HG03045 (cell line): ENCODE results near the gene KRT32.

Experiments
- ATAC-seq: cut with Tn5 transposase; IDR thresholded peaks from one replicate; pipeline ENCODE4 v1.9.1; 2021; ENCODE audit warnings: mild to moderate bottlenecking, moderate library complexity; ENCODE audit not compliant: unreplicated experiment

The KRT32 gene

DNA sequence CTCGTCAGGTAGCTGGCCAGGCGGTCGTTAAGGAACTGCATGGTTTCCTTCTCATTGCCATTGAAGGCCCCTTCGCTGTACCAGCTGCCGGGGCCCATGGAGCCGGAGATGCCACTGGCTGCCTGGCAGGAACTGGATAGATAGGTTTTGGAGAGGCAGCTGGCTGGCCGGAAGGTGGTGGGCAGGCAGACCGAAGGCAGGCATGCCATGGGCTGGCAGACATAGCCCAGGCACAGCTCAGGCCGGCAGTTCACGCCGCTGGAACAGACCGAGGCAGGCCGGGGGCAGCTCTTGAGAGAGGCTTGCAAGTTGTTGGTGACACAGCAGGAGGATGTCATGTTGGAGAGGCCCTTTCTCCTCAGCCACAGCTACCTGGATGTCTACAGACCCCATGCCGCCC, at the start of gene KRT32:
Gene KRT32 (minus strand): TSS at position 399 of the 400 bp plus-strand sequence. CDS start 61 bp downstream, at position 338.
- no peak for ATAC-seq

DNA sequence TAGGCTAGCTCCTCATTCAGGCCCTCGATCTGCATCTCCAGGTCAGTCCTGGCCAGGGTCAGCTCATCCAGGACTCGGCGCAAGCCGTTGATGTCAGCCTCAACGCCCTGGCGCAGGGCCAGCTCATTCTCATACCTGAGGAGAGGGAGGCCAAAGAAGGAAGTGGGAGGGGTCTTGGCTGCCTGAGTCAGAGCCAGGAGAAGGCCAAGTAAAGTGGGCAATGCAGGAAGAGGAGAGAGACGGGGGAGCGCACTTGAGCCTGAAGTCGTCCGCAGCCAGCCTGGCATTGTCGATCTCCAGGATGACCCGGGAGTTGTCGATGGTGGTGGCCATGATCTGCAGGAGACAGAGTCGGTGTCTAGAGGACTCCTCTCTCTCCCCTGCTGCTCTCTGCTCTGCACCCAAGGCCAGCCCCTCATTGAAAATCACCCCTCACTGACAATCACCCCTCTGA, 49.7 kb upstream of the KRT32 start:
- no peak for ATAC-seq

DNA sequence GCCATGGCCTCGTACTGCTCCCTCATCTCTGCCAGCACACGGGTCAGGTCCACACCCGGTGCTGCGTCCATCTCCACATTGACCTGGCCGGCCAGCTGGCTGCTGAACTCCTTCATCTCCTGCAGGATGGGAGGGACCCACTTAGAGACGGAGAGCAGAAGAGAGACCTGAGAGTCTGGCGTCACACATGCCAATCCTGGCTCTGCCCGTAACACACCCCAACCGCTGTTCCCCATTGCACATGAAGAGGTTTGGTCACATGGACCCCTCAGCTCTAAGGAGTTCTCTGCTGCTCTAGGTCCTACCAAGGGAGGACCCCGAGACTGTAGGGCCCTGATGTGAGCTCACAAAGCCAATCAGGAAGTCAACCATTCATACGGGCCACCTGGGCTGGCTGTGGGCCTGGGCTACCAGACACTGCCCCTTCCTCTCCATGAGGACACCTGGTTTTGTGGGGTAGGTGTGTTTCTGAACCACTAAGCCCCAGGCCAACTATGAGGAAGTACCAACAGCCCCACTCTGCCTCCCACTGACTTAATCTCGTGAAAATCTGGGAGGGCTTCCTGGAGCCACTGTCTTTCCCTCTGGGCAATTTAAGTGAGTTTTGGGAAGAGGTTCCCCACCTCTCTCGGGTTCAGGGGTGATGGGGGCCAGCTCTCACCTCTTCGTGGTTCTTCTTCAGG, 49.1 kb upstream of the KRT32 start:
- ATAC-seq: no peak

DNA sequence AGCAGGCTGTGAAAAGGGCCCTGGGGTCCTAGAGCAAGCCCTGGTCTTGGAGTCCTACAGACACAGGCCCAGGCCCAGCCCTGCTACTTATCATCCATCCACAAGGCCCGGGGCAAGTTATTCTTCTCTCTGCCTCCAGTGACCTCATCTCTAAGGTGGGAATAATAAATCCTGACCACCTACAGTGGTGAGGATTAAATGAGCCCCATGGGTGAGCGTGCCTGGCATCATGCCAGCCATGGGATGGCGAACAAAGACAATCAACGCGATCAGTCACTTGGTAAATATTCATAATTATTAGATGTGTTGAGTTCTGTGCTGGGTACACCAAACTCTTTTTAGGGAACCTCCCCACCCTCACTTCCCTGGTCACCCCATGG, 46.0 kb upstream of the KRT32 start:
- no peak for ATAC-seq

DNA sequence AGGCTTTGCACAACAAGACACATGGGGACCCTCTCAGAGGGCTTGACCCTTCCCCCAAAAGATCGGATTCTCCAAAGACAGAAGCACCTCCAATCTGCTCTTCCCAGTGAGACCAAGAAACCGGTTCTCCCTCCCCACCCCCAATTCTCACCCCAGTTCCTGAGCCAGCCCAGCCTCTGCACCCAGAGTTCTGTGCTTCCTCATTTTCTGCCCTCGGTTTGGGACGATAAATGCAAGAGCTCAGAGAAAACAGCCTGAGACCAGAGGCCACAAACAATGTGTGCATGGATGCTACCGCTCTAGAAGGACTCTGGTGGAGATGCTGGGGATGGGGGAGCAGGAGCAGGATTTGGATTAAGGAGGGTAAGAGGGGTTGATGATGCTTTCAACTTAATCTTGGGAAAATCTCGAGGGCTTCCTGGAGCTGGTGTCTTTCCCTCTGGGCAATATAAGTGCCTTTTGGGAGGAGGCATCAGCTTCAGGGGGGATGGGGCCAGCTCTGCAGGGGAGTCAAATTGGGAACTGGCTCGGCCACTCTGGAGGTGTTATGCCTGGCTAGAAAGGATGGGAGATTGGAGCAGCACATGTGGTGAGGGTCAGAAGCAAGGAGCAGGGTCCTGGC, 45.5 kb upstream of the KRT32 start:
- ATAC-seq: no peak

DNA sequence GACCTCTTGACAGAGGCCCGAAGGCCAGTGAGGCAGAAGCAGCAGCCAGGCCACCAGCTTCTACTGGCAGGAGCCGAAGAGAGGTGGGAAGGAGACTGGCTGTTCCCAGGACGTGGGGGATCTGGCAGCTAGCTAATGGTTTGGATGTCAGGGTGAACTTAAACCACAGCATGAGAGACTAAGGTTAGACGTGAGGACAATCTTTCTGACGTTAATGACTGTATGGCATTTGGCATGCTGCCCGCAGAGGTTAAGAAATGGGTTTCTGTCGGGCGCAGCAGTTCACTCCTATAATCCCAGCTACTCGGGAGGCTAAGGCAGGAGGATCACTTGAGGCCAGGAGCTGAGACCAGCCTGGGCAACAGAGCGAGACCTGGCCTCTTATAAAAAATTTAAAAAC, 44.5 kb upstream of the KRT32 start:
- ATAC-seq: no peak

DNA sequence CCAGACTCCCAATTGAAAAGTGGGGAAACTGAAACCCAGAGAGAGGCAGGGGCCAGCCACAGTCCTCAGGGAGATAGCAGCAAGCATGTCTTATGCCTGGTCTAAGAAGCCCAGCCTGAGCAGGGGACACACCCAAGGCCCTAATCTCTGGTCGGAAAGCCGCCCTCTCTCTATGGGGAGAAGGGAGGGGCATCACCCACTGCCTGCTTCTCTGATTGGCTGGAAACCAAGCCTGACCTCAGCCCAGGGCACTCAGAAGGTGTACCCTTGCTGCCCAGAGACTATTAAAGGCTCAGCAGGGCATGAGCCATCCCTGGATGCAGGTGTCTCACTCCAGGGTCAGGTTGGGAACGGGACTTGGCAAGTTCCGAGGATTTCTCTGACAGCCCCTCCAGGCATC, 43.9 kb upstream of the KRT32 start:
- no peak for ATAC-seq

DNA sequence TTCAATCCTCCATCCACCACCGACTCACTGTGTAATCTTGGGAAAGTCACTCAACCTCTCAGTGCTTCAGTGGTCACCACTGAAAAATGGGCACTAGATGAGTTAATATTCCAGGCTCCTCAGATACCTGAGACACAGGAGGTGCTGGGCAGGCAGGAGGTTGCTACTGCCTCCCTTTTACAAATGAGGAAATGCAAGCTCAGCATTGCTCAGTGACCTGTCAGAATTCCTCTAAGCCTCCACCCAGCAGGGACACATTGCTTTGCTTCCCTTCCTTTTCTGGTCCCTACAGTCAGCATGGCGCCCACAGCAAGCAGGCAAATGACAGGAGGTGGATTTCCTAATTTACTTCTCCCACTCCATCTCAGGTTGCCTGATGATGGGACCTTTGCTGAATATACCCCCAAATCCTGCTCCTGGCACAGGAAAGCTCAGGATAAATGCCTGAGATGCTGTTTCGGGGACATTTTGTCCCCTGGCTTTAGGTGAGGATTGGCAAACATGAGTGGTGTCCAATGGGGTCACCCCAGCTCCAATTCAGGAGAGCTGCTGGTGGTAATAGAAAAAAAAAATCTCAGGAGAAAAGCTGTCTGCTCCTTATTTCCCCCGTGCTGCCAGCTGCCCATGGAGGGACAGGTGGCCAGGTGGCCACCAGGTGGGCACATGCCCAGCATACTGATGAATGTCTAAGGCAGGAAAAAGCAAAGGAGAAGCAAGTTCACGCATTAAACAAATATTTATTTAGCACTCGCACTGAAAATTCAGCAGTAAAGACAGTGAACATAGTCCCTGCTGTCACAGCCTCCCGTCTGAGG, 43.3 kb upstream of the KRT32 start:
- no peak for ATAC-seq

DNA sequence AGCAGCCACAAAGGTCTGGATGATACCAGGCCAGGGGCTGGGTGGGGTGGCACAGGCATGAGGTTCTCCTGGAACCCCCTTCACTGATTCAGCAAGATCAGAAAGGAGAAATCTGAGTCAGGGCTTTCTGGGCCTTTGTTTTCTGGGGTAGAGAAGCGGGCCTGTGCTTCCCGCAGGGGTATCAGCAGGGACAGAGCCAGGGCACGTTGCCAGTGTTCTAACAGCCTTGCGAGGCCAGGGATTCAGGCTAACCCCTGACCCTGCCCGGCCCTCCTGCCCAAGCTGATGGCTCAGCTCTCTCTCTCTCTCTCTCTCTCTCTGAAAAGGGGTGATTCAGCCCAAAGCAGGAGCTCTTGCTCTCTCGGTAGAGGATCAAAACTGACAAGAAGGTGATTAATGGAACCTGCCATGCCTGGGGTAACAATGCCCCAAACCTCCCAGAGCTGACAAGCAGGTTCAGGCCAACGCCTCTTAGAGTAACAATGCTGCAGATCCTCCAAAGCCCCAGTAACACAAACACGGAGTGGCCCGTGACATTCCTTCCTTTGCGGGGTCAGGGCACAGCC, 40.2 kb upstream of the KRT32 start:
- ATAC-seq: no peak

DNA sequence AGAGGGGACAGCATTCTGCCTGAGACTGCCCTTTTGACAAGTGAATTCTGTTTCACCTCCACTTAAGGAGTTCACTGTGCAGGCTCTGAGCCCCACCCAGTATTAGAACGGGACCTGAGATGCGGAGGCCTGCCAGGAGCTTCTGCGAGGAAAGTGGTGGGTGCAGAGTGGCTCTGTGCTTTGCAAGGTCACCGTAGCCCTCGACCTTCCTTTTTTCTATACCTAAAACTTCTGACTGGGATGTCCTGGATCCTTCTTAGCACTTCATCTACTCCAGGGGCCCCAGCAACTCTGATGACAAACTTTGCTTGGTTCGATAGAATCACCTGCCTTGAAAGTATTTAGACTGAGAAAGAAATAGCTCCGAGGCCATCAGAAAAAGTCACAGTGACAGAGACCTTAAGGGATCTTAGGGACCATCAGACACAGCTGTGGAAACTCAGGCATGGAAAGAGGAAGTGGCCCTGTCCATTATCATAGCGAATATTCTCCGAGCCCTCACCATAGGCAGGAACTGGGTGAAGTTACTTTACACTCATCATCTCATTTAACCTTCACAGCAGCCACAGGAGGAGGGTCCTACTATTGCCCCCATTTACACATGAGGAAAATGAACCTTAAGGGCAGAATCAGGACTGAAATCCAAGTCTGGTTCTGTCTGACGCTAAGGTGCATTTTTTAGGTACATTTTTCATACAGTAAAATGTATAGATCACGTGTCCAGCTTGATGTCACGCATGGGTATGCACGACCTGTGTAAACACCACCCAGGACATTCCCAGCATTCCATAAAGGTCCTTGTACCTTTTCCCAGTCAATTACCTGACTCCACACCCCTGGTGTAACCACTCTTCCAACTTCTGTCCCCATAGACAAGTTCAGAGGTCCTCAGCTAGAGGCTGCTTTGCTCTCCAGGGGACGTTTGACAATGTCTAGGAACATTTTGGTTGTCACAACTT, 38.9 kb upstream of the KRT32 start:
- no peak for ATAC-seq

DNA sequence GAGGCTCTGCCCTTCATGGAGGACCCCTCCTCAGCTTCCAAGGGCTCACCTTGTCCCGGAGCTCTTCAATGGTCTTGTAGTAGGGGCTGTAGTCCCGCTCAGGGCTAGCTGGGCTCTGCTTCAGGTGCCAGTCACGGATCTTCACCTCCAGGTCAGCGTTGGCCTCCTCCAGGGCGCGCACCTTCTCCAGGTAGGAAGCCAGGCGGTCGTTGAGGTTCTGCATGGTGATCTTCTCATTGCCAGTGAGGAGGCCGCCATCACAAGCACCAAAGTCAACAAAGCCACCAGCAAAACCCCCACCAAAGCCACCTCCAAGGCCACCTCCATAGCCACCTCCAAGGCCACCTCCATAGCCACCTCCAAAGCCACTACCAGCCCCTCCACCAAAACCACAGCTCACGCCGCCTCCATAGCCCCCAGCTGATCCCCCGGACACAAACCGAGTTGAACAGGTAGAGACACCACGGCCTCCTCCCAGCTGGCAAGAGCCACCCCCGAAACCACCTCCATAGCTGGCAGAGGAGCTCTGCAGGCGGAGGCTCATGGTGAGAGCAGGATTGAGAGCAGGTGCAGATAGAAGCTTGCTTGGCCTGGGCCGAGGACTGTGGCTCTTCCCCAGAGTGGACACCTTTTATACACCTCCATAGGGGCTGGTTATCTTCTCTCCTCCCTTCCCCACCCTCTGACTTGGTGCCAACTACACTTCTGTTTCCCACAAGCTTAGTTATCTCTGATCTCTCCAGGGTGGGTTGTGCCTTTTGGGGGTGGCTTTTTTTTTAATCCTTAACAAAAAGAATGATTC, 38.0 kb upstream of the KRT32 start, which contains the start of gene KRT13:
Gene KRT13 (minus strand): TSS at position 606 of the 802 bp plus-strand sequence. CDS start 62 bp downstream, at position 544.
- no peak for ATAC-seq

DNA sequence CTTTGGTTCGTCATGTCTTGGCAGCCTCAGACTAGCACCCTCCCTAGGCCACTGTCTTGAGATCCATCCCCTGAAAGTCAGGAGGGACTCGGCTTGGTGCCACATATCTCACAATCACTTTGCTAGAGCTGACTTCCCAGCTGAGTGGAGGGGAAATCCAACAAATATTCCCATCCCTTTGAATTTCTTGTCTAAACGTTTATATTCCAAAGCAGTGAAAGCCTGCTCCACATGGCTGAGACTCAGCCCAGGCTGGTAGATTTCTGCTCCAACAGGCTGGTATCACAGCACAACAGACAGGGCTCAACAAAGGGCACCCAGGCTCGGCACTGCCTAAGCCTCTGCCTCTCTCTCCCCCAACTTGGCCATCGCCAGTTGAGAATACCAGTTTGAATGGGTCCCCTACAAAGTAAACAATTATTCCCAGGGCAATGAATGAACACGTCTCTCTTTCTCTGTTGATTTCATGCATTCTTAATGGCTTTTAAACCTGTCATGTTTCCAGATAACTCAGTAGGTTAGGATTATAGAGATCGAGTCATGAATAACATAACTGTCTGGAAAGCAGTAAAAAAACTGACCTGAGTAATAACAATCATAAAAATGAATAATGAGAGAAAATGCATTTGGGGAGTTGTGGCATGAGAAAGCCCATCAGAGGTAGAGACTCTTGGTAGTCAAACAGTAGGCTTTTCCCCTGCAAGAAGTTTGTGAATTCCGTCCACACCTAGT, 37.2 kb upstream of the KRT32 start:
- no peak for ATAC-seq

DNA sequence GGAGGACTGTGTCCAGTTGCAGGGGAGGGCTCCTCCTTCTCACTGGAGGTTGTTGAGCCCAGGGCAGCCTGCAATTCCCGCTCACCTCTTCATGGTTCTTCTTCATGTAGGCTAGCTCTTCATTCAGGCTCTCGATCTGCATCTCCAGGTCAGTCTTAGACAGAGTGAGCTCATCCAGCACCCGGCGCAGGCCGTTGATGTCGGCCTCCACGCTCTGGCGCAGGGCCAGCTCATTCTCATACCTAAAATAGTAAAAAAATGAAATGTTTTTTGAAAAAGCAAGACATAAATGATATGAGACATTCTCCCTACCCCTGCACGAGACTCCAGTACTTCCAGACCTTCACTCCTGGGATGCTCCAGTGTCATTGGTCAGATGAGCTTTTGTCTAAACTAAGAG, 36.0 kb upstream of the KRT32 start:
- ATAC-seq: no peak

DNA sequence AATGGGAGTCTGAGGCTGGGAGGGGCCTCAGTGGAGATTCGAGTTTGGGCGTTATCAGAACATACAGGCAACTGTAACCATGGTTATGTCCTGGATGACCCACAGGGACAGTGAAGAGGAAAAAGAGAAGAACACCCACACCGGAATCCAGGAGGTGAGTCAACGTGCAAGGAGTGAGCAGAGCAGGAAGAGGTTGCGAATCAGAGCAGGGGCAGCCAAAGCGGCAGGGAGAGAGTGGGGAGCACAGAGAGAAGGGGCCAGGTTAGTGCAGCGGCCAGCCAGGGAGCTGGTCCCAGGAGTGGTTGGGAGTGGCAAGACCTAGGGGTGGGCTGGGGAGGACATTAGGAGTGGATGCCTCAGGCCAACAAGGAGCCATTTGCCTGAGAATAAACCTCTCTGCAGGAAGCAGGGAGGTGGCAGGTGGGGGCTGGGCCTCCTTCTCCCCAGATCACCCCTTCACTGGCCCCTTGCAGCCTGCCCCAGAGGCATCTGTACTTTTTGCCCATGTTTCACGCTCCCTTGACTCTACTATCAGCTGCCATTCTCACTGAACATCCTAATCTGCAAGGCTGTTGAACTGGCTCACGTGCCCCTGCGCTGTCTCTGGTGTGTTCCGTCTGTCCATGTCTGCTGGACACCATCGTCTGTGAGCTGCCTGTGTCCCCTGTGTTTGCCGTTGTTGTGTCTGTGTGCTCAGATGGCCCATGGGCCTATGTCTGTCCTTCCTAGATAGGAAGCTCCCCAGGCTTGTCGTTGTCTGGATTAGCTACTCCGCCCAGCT, 33.1 kb upstream of the KRT32 start:
- no peak for ATAC-seq

DNA sequence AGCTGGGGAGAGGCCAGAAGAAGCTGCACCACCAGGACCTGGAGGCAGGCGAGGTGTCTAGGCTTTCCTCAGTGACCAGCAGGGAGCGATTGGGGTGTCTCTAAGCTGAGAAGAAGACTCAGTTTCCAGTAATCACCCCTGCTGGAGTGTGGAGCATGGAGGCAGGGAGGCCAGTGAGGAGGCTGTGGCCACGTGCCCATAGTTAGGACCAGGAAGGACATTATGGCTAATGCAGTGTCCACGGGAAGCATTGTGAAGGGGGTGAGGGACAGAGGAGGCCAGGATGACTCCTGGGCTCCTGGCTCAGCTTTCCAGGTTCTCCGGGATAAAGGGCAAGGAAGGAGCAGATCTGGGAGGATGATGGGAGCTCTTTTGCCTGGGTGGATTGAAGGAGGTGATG, 32.5 kb upstream of the KRT32 start:
- no peak for ATAC-seq

DNA sequence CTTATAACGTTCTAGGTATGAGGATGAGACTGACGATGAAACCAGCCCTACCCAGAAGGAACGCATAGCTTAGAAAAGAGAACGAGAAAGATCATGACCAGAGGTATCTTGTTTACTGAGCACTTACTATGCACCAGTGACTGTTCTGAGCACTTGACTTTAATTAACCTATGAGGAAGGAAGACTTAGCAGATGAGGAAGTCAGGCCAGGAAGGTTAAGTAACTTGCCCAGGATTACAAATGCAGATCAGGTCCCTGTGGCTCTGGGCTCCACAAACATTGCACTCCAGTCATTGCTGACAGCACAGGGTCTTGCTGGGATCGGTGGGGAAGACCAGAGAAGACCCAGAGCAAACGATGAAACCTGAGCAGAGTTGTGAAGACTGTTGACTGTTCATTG, 31.1 kb upstream of the KRT32 start:
- no peak for ATAC-seq

DNA sequence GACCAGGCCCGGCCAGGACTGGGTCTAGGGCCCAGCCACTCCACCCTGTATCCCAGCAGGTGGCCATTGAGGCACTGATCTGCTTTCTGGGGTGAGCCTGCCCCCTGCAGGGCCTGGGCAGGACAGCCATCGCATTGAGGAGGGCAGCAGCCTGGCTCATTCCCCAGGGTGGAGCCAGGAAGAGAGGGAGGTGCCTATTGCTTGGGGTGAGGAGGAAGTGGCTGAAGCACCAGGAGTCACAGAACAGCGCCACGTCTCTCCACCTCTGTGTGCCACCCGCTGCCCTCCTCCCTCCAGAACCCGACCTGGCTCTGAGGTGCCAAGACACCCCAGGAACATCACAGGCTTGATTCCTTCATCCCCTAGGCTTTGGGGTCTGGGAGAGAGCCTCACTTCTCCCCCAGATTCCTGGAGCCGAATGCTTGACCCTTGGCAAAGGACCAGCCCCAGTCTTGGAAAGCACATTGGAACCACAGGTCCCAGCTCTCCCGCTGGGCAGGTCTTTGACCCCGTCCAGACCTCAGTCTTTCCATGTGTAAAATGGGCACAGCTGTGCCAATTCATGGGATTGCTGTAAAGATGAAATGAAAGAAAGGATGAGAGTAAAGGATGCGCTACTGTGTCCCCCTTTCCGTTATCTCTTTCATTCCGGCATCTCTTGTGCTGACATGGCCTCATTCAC, 29.8 kb upstream of the KRT32 start:
- no peak for ATAC-seq

DNA sequence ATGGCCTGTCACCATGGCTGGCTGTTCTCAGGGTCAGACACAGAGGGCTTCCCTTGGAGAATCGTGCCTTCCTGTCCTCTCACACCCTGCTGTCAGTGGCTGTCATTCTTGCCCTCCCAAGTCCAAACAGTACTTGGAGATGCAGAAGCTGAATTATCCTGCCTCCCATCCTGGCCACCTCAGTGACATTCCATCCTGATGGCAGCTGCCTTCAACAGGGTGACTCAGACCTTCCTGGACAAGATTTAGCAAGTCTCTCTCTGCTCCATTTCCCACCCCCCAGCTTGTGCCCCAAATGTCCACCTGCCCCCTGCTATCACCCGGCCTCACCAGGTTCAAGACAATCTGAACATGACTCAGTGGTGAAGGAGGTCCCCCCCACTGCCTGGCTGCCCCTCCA, 27.3 kb upstream of the KRT32 start:
- no peak for ATAC-seq
